ENCODE data around the gene MAGEA9. TPM values are rescaled to one million over a fixed set of nuclear protein-coding genes. Genes with fewer than 3 reads are reported as not detected.

The MAGEA9 gene, protein sequence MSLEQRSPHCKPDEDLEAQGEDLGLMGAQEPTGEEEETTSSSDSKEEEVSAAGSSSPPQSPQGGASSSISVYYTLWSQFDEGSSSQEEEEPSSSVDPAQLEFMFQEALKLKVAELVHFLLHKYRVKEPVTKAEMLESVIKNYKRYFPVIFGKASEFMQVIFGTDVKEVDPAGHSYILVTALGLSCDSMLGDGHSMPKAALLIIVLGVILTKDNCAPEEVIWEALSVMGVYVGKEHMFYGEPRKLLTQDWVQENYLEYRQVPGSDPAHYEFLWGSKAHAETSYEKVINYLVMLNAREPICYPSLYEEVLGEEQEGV
- not detected in 2 replicates for total RNA-seq

DNA sequence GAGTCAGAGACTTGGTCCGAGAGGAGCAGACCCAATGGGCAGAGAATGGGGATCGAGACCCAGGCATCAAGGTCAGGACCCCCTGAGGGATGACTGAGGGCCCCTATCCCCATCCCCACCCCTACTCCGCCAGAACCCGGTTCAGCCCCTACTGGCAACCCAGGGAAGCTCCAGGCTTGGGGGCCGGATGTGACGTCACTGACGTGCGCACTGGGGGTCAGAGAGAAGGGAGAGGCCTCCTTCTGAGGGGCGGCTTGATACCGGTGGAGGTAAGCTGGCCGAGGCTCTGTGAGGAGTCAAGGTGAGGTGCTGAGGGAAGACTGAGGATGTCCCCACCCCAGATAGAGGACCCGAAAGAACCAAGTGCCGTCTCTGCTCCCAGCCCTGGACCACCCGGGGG is at the start of gene MAGEA9:
TSS of gene MAGEA9 (plus strand) at position 204 of the 400 bp plus-strand sequence. CDS start 4,281 bp downstream, outside the sequence.

GRCh38 chrX:149773768-149774167 is 8.0 kb upstream of the MAGEA9 start, which contains the start of gene HSFX1:
Gene HSFX1 (plus strand): TSS chrX:149774068. CDS start chrX:149774682, 614 bp downstream.

Other genes starting within 250 kb of the MAGEA9 start
- gene EOLA1, start 240.9 kb upstream of the MAGEA9 start, total RNA-seq, result 14.4 and 14.7 TPM in 2 replicates
- gene HSFX3, start 232.0 kb upstream of the MAGEA9 start, total RNA-seq, result not detected in 2 replicates
- 0.06 TPM in 1 of 2 replicates, not detected in the other for gene MAGEA9B, start 194.5 kb upstream of the MAGEA9 start, total RNA-seq
- not detected in 2 replicates for gene HSFX2, start 186.6 kb upstream of the MAGEA9 start, total RNA-seq
- 18.5 and 22.9 TPM in 2 replicates for gene TMEM185A, start 150.1 kb upstream of the MAGEA9 start, total RNA-seq
- gene MAGEA11, start 69.9 kb upstream of the MAGEA9 start, total RNA-seq, result not detected in 2 replicates
- 0.66 and 0.75 TPM in 2 replicates for gene HSFX1, start 7.9 kb upstream of the MAGEA9 start, total RNA-seq
- not detected in 2 replicates for gene MAGEA8, start 99.3 kb downstream of the MAGEA9 start, total RNA-seq
- not detected in 2 replicates for gene HSFX4, start 147.6 kb downstream of the MAGEA9 start, total RNA-seq
- 12.3 and 18.1 TPM in 2 replicates for gene EOLA2, start 156.6 kb downstream of the MAGEA9 start, total RNA-seq